ENCODE data around the gene TTC17.

TTC17 gene

DNA sequence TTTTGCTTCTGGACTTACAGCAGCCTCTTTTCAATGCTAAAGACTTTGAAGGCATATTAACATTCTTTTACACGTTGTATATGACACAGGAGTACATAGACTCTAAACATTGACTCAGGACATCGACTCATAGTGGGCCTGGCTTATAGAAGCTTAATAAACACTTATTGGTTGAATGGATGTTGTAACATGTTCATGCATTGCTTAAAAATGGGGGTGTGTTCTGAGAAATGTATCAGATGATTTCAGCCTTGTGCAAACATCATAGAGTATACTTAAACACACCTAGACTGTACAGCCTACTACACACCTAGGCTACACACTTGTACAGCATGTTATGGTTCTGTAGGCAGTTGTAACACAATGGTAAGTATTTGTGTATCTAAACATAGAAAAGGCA lies 17.9 kb downstream of the TTC17 start:
- Histone ChIP-seq H3K27me3 (replicated peaks) (no peaks in the 10 kb centered on the region), H3K36me3 (replicated peaks) (no peaks in the 10 kb centered on the region), H3K27ac (peak overlapping the region; percentile 35), H3K4me3 (ENCODE audit: low read depth, low read length) (no peak overlapping the region)
- DNase-seq = peak; percentile 63
- in situ Hi-C loops (cut with HindIII; ENCODE audit: low pct_ligation_motif_present, low sequenced_read_pairs) = no loop called here
- no peak for TF ChIP-seq CTCF (IDR thresholded peaks at IDR 0.05; ENCODE audit: low read depth, low read length, missing control alignments)

GRCh38 chr11:43377389-43377788 lies 18.7 kb downstream of the TTC17 start:
- no peak overlapping the region for H3K27ac ChIP-seq
- TF ChIP-seq CTCF (IDR thresholded peaks at IDR 0.05; ENCODE audit: low read depth, low read length, missing control alignments) = no peak
- in situ Hi-C loops (cut with HindIII; ENCODE audit: low pct_ligation_motif_present, low sequenced_read_pairs) = no loop called here
- H3K4me3 ChIP-seq (ENCODE audit: low read depth, low read length) = no peak overlapping the region
- no peaks in the 10 kb centered on the region for H3K36me3 ChIP-seq (replicated peaks)
- DNase-seq = no peak
- no peaks in the 10 kb centered on the region for H3K27me3 ChIP-seq (replicated peaks)

DNA sequence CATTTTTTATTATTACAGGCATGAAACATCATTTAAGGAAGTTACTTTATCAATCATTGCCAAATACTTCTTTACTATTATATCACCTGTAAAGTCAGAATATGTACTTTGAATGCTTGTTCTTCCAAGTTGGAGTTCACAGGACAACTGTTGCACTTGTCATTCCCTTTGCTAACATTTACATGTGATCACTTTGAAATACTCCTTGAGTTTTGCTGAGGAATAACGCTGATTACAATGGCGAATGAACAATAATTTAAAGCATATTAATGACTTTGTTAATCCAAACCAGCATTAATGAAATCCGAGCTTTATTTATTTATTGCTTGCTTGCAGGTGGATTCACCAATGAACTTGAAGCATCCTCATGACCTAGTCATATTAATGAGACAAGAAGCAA lies 20.2 kb downstream of the TTC17 start:
- H3K36me3 ChIP-seq (replicated peaks) = no peaks in the 10 kb centered on the region
- in situ Hi-C loops (cut with HindIII; ENCODE audit: low pct_ligation_motif_present, low sequenced_read_pairs) = no loop called here
- H3K4me3 ChIP-seq (ENCODE audit: low read depth, low read length) = no peak overlapping the region
- TF ChIP-seq CTCF (IDR thresholded peaks at IDR 0.05; ENCODE audit: low read depth, low read length, missing control alignments) = no peak
- H3K27me3 ChIP-seq (replicated peaks) = no peaks in the 10 kb centered on the region
- DNase-seq = no peak
- H3K27ac ChIP-seq = no peak overlapping the region

DNA sequence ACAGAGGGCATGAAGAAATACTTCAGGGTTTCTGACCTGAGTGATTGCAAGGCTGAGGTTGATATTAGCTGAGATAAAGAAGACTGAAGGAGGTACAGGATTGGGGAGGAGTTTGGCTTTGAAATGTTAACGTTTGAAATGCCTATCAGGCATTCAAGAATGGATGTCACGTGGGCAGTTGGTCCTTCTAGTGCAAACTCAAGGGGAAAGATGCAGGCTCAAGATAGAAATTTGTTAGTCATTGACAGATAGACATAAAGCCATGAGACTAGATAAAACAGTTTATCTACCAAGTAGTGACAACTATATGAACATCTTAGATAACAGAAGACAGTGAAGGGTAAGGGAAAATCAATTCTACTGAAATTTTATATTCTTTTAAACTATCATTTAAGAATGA lies 23.1 kb downstream of the TTC17 start:
- no peak overlapping the region for H3K27ac ChIP-seq
- in situ Hi-C loops (cut with HindIII; ENCODE audit: low pct_ligation_motif_present, low sequenced_read_pairs) = no loop called here
- no peak for TF ChIP-seq CTCF (IDR thresholded peaks at IDR 0.05; ENCODE audit: low read depth, low read length, missing control alignments)

DNA sequence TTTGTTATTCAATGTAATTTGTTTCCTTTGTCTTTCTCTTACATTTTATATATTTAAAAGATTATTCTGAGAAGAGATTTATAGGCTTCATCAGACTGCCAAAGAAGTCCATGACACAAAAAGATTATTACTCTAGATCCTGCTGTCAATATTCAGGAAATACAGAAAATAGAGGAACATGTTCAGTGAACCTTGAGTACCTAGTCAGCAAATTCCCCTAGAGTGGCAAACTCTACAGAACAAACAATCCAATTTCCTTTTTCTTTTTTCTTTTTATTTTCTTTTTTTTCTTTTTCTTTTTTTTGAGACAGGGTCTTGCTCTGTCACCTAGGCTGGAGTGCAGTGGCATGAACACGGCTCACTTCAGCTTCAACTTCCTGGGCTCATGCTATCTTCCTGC lies 23.9 kb downstream of the TTC17 start:
- in situ Hi-C loops (cut with HindIII; ENCODE audit: low pct_ligation_motif_present, low sequenced_read_pairs) = no loop called here
- H3K4me3 ChIP-seq (ENCODE audit: low read depth, low read length) = no peak overlapping the region
- DNase-seq = no peak
- no peak overlapping the region for H3K27ac ChIP-seq
- H3K36me3 ChIP-seq (replicated peaks) = no peaks in the 10 kb centered on the region
- TF ChIP-seq CTCF (IDR thresholded peaks at IDR 0.05; ENCODE audit: low read depth, low read length, missing control alignments) = no peak
- no peaks in the 10 kb centered on the region for H3K27me3 ChIP-seq (replicated peaks)

More for the DNA sequence above, 23.1 kb downstream of the TTC17 start:
- no peak for DNase-seq
- no peaks in the 10 kb centered on the region for H3K36me3 ChIP-seq (replicated peaks)
- no peaks in the 10 kb centered on the region for H3K27me3 ChIP-seq (replicated peaks)
- no peak overlapping the region for H3K4me3 ChIP-seq (ENCODE audit: low read depth, low read length)

- in situ Hi-C loops (cut with HindIII; ENCODE audit: low pct_ligation_motif_present, low sequenced_read_pairs) = no loop called here
- no peak overlapping the region for H3K27ac ChIP-seq
- no peaks in the 10 kb centered on the region for H3K27me3 ChIP-seq (replicated peaks)
- no peak for DNase-seq
- H3K4me3 ChIP-seq (ENCODE audit: low read depth, low read length) = no peak overlapping the region
- TF ChIP-seq CTCF (IDR thresholded peaks at IDR 0.05; ENCODE audit: low read depth, low read length, missing control alignments) = no peak
- peaks cover 2% of the 10 kb centered on the region for H3K36me3 ChIP-seq (replicated peaks)
Measured at GRCh38 chr11:43384393-43384792, 25.7 kb downstream of the TTC17 start.
